HG02759 (cell line): ENCODE data around the gene CARD16.

ENCODE experiments used
- ATAC-seq: cut with Tn5 transposase; IDR thresholded peaks from one replicate; pipeline ENCODE4 v1.9.1; 2021; ENCODE audit warnings: mild to moderate bottlenecking, moderate library complexity; ENCODE audit not compliant: unreplicated experiment

CARD16 gene

DNA sequence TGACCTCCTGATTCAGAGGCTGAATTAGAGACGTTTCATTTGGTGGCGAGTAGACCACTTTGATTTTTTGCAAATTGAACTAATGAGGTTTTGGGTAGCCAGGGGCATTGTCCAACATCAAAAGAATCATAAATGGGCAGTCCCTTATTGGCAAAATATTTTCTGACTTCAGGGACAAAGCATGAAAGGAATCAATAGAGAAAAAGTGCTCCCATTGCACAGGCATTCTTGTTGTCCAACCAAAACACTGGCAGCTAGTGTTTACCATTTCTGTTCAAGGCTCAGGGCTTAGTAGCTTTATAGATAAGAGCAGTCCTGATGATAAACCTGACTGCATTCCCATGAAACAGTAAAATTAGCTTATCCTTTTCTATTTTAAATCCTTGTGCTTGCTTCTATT is 6.4 kb upstream of the CARD16 start:
- no peak for ATAC-seq

DNA sequence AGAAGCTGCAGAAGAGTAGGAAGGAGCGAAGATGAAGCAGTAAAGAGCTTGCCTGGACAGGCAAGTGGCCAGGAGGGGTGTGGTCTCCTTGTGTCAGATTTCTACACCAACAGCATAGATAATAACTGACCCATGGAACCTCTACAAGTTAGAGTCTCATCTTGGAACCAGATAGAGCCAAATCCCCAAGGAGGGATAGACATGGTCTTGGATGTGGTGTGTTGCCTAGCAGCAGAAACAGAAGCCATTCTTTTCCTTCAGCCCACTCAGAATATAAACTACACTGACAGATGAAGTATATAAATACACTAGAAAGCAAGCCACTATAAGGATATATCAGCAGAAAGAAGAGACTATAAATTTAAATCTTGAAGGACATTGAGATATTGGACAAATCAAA is 4.3 kb upstream of the CARD16 start:
- ATAC-seq, result no peak

GRCh38 chr11:105046898-105047579 is 1.9 kb upstream of the CARD16 start:
- ATAC-seq, result no peak

- ATAC-seq, result no peak
Observed at GRCh38 chr11:105045676-105046296, 651 bp upstream of the CARD16 start.

GRCh38 chr11:105042178-105042577 is 3.0 kb downstream of the CARD16 start:
- no peak for ATAC-seq

GRCh38 chr11:105040703-105041102 is 4.4 kb downstream of the CARD16 start:
- ATAC-seq, result no peak

DNA sequence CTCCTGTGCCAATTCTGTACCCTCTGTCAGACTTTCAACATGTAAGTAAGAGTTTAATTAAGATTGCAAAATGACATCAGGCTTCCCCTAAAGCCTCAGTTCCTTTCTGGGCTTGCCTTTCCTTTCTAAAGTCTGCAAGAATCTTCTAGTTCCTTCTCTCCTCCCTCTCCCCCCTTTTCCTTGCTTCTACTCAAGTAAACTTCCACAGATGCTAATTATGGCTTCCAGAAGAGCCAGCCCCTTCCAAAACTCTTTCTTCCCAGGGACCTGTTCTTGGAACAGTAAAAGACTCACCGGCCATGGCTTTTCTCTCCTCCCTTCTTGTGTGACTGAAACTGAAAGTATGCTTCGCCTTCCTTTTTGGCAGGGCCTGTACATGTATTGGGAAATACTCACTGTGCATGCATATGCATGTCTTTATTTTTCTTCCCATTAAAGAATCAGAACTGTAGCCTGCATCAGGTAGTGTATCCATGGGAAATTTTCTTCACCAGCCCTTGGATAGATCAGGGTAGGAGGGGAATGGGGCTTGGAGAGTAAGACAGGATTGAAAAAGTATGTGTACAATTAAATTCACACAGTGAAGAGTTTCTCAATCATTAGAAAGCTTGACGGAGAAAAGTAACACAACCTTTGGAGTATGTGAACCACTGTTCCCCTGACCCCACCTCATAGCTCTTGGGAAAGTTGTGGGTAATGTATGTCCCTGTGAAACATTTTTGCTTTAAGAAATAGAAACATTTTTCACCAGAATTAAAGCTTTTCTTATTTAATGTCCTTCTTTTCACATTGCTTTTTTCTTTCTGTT is 10.1 kb downstream of the CARD16 start, which contains the start of gene CASP1:
Gene CASP1, minus strand, starts transcription at position 332 of the 808 bp plus-strand sequence. Its CDS starts 31 bp downstream, at position 301.
- peak; percentile 97 for ATAC-seq

- peak; percentile 2 for ATAC-seq
Observed at GRCh38 chr11:105034388-105034787, 10.7 kb downstream of the CARD16 start.

GRCh38 chr11:105033781-105034180 is 11.4 kb downstream of the CARD16 start:
- ATAC-seq, result no peak

- no peak for ATAC-seq
Observed at GRCh38 chr11:105033343-105033742, 11.8 kb downstream of the CARD16 start.

DNA sequence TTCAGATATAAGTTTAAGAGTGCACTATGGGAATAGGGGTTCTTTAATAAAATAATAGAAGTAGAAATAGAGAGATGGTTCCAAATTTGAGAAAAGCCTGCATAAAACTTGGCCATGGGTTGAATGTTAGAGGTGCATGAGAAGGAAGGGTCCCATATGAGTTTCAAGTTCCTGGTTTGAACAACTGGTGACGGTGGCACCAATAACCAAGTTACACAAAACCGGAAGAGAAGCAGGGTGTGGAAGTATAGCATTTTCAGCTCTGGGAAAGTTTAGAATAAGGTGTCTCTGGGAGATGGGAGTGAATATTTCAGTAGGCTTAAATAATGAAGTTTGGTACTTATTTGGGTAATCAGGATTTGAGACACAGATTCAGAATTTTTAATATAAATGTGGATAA is 12.6 kb downstream of the CARD16 start:
- no peak for ATAC-seq

DNA sequence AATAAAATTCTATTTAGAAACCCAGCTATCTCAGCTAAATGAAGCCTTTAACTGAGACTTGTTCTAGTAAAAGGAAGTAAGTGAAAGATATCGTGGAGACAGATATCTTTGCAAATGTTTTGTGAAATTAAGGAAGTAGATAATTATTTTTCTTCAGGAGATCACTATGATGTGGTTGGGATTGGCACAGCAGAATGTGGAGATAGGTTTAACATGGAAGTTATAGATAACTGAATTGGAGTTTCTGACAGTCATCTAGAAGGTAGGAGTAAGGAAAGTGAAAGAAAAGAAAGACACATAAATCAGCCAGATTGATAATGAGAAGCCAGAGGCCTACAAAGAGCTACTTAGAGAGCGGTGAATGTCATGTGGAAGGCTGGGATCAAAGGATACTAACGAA is 17.5 kb downstream of the CARD16 start:
- no peak for ATAC-seq

- no peak for ATAC-seq
Observed at GRCh38 chr11:105024394-105024793, 20.7 kb downstream of the CARD16 start.

DNA sequence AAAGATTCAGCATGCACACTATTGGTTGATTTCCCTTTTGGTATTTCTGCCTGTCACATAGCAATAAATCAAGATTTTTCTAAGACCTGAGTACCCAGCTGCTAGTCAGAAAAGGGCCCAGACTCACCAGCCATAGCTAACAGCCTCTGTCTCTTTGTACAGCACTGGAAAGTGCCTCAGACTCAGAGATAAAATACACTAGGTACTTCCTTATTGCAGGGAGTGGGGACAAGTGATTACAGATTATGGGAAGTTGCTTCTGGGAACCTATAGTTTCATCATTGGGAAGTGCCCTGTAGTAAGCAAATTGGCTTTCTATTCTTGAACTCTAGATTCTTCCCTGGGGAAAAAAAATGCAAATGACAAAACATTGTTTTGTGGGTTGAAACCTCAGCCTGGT is 22.1 kb downstream of the CARD16 start, which contains the start of gene CASP5:
Gene CASP5, minus strand, starts transcription at position 166 of the 400 bp plus-strand sequence. Its CDS starts 32 bp downstream, at position 134.
- no peak for ATAC-seq

- no peak for ATAC-seq
Observed at GRCh38 chr11:105022527-105022926, 22.6 kb downstream of the CARD16 start.

- ATAC-seq, result no peak
Observed at GRCh38 chr11:105007463-105007862, 37.7 kb downstream of the CARD16 start.

DNA sequence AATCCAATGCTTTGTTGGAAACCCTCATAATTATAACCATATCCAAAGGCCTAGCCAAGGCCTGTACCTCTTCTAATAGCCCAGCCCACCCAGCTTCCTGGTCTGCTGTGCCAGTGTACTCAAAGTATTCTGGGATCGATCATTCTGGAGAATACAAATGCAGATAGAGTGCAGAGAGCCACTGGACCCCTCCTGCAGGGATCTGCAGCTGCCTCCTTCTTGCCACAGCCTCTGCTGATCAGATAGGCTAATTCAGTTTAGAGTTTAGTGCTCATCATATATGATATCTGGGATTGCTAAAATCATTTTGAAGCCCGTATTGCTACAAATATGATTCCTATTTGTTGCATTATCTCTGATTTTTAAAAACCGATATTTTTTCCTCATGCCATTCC is 39.7 kb downstream of the CARD16 start:
- ATAC-seq, result no peak

GRCh38 chr11:105004021-105004420 is 41.1 kb downstream of the CARD16 start:
- no peak for ATAC-seq

- no peak for ATAC-seq
Observed at GRCh38 chr11:105003151-105003550, 42.0 kb downstream of the CARD16 start.

DNA sequence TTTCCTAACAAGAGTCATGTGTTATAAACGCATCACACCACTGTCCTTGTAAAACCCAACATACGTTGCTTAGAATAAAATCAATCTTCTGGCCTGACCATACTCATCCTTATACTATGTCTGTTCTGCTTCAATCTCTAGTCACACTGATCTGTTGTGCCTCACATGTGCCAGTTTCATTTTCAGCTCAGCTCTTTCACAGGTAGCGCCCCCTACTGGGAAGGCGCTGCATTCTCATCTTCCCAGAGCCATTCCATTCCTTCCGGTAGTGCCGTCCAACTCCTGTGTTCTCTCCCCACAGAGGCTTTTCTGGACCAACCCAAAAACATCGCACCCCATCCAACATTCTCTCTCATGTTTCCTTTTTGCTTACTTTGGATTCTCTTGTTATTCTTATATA is 44.3 kb downstream of the CARD16 start:
- ATAC-seq, result peak; percentile 94

DNA sequence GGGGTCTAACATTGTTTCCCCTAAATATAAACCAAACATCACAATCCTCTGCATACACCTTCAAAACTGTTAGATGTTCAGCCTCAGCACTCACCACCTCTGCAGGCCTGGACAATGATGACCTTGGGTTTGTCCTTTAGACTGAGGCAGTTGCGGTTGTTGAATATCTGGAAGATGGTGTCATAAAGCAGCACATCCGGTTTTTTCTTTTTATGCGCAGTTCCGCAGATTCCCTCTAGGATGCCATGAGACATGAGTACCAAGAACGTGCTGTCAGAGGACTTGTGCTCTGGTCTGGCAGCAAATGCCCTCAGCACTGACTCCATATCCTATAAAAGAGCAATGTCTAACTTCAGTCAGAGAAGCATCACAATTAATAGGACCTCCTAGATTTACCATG is 45.0 kb downstream of the CARD16 start:
- ATAC-seq, result no peak

DNA sequence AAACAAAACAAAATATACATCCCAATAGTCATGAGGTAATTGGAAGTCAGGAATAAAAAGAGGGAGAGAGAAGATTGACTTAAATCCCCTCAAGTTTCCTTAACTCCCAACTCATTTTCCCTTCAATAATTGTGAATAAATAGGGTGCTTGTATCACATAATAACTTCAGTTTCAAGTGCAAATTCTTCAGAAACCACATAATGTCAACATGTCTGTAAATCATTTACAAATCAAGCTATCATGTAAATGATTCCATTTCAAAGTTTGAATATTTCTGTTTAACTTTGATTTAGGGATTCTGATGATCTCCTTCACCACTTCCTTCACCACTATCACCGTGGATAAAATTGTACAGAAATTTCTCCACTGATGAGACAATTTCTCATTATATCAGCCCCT is 45.4 kb downstream of the CARD16 start:
- no peak for ATAC-seq
